DND-41 (cell line): ENCODE results near the gene SLC66A2.

Source experiments
- ATAC-seq: fragments of 200-7000 bp; cut with Tn5 transposase; 3 replicates; pipeline ENCODE4 v1.9.1; 2021; ENCODE audit warnings: low read depth; ENCODE audit not compliant: insufficient read depth
- DNase-seq: peaks from one replicate; pipeline ENCODE4 v3.0.0-alpha.2; 2020
- H2AFZ ChIP-seq: 2 replicates; pipeline ENCODE4 v1.6.0; 2012; ENCODE audit warnings: low read depth, low read length
- H3K27ac ChIP-seq: 2 replicates; pipeline ENCODE4 v1.5.1; 2012; ENCODE audit warnings: low read length, inconsistent platforms
- H3K27me3 ChIP-seq: fragments of 200-600 bp; sonication (generic); 2 replicates; pipeline ENCODE4 v1.6.0; 2012; ENCODE audit warnings: low read length, mild to moderate bottlenecking, inconsistent platforms; ENCODE audit not compliant: insufficient read depth, poor library complexity
- H3K36me3 ChIP-seq: 2 replicates; pipeline ENCODE4 v1.5.1; 2012; ENCODE audit warnings: low read length, inconsistent platforms; ENCODE audit not compliant: insufficient read depth
- H3K4me1 ChIP-seq: 2 replicates; pipeline ENCODE4 v1.5.1; 2012; ENCODE audit warnings: mild to moderate bottlenecking, low read length; ENCODE audit not compliant: insufficient read depth
- H3K4me2 ChIP-seq: 2 replicates; pipeline ENCODE4 v1.6.0; 2012; ENCODE audit warnings: mild to moderate bottlenecking, moderate library complexity, low read length, inconsistent platforms; ENCODE audit not compliant: insufficient read depth
- H3K4me3 ChIP-seq, 2 experiments: fragments of 200-600 bp in 1 of 2; shearing (Covaris generic) in 1 of 2; 2 replicates each; pipeline ENCODE4 v1.5.1; 2012 to 2016; ENCODE audit warnings: inconsistent platforms in 2 of 2, low read length in 2 of 2, mild to moderate bottlenecking in 2 of 2, low read depth in 1 of 2, moderate library complexity in 1 of 2
- H3K79me2 ChIP-seq: 2 replicates; pipeline ENCODE4 v1.6.0; 2012; ENCODE audit warnings: low read length, inconsistent platforms; ENCODE audit not compliant: insufficient read depth
- H3K9ac ChIP-seq: 2 replicates; pipeline ENCODE4 v1.6.0; 2012; ENCODE audit warnings: low read depth, mild to moderate bottlenecking, inconsistent platforms, low read length, moderate library complexity
- H3K9me3 ChIP-seq: 2 replicates; pipeline ENCODE4 v1.5.1; 2012; ENCODE audit warnings: low read length, moderate library complexity, mild to moderate bottlenecking, inconsistent platforms; ENCODE audit not compliant: insufficient read depth, severe bottlenecking
- H4K20me1 ChIP-seq: 2 replicates; pipeline ENCODE4 v1.6.0; 2012; ENCODE audit warnings: low read length; ENCODE audit not compliant: insufficient read depth
- CTCF ChIP-seq: IDR thresholded peaks from 2 replicates; pipeline ENCODE4 v1.5.1; 2012; ENCODE audit warnings: borderline replicate concordance, low read length, moderate library complexity, mild to moderate bottlenecking; ENCODE audit not compliant: poor library complexity, severe bottlenecking; ENCODE audit errors: extremely low read depth
- EZH2 ChIP-seq: IDR thresholded peaks from 3 replicates; pipeline ENCODE4 v1.6.1; 2012; ENCODE audit warnings: borderline replicate concordance, low read depth, mild to moderate bottlenecking, moderate library complexity, low read length, inconsistent platforms; ENCODE audit not compliant: severe bottlenecking

Gene SLC66A2

GRCh38 chr18:79912994-79913831 is 38.2 kb downstream of the SLC66A2 start:
- ATAC-seq = no peak
- H3K4me2 ChIP-seq = no peak overlapping the region
- H4K20me1 ChIP-seq = peaks cover 32% of the 10 kb centered on the region
- peaks cover 2% of the 10 kb centered on the region for H3K9me3 ChIP-seq
- H3K4me3 ChIP-seq = no peak overlapping the region
- no peak overlapping the region for H2AFZ ChIP-seq
- TF ChIP-seq EZH2 = no peak
- no peak for TF ChIP-seq CTCF
- H3K36me3 ChIP-seq = peaks cover 63% of the 10 kb centered on the region
- H3K79me2 ChIP-seq = peaks cover 19% of the 10 kb centered on the region
- H3K9ac ChIP-seq = no peak overlapping the region
- no peak overlapping the region; the same call in 1 of the 2 replicates for H3K27ac ChIP-seq
- DNase-seq = no peak
- no peaks in the 10 kb centered on the region for H3K4me1 ChIP-seq
- no peaks in the 10 kb centered on the region for H3K27me3 ChIP-seq

- Histone ChIP-seq H2AFZ (no peak overlapping the region), H3K4me3 (no peak overlapping the region), H3K36me3 (peaks cover 56% of the 10 kb centered on the region), H3K9me3 (peaks cover 2% of the 10 kb centered on the region), H3K27ac (no peak overlapping the region), H3K4me2 (no peak overlapping the region), H3K79me2 (peaks cover 16% of the 10 kb centered on the region), H3K4me1 (no peaks in the 10 kb centered on the region), H3K27me3 (no peaks in the 10 kb centered on the region), H4K20me1 (peaks cover 30% of the 10 kb centered on the region), H3K9ac (no peak overlapping the region)
- peak; percentile 57; the same call in 2 of the 3 replicates for ATAC-seq
- DNase-seq = no peak
- TF ChIP-seq EZH2 = no peak
- no peak for TF ChIP-seq CTCF
Measured at GRCh38 chr18:79912409-79912991, 39.0 kb downstream of the SLC66A2 start.

GRCh38 chr18:79911344-79912270 is 39.8 kb downstream of the SLC66A2 start:
- DNase-seq (no peak), ATAC-seq (no peak)
- no peak overlapping the region for H2AFZ ChIP-seq
- no peaks in the 10 kb centered on the region for H3K4me1 ChIP-seq
- peaks cover 14% of the 10 kb centered on the region for H3K79me2 ChIP-seq
- H3K27me3 ChIP-seq = no peaks in the 10 kb centered on the region
- H3K36me3 ChIP-seq = peaks cover 47% of the 10 kb centered on the region
- H4K20me1 ChIP-seq = peaks cover 30% of the 10 kb centered on the region
- no peak for TF ChIP-seq CTCF
- TF ChIP-seq EZH2 = no peak
- no peak overlapping the region for H3K4me2 ChIP-seq
- H3K9ac ChIP-seq = no peak overlapping the region
- no peak overlapping the region for H3K4me3 ChIP-seq
- H3K9me3 ChIP-seq = no peaks in the 10 kb centered on the region
- H3K27ac ChIP-seq = no peak overlapping the region
